ENCODE results near the gene FRMD3. TPM values are rescaled to one million over a fixed set of nuclear protein-coding genes. Genes with fewer than 3 reads are reported as not detected.

Gene FRMD3
- total and polyA plus RNA-seq, 11 donors, result 28.9 to 195 (median 82.4) TPM

DNA sequence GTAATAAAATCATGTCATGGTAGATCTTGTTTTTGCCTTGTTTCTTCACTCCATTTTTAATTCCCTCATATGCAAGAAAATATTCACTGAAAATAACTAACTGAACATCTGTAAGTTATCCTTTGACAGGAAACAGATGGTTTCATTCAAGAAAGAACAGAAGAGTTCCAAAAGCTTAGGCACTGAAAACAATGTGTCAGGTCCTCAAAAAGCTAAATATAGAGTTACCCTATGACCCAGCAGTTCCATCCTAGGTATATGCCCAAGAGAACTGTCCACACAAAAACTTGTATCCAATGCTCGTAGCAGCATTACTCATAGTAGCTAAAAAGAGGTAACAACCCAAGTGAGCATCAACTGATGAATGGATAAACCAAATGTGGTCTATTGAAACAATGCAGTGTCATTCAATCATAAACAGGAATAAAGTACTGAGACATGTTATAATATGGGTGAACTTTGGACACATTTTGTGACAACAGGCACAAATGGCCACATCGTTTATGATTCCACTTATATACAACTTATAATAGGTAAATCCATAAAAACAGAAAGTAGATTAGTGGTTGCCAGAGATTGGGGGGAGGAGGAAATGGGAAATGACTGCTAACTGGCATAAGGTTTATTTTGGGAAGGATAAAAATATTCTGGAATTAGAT, 231.0 kb downstream of the FRMD3 start:
- no peak for DNase-seq
- peaks cover 0 to 46% (median 39%) of the 10 kb centered on the region in 12 donors for H3K4me1 ChIP-seq
- ATAC-seq, result peak in 2 of 4 donors; percentile 18 to 30

DNA sequence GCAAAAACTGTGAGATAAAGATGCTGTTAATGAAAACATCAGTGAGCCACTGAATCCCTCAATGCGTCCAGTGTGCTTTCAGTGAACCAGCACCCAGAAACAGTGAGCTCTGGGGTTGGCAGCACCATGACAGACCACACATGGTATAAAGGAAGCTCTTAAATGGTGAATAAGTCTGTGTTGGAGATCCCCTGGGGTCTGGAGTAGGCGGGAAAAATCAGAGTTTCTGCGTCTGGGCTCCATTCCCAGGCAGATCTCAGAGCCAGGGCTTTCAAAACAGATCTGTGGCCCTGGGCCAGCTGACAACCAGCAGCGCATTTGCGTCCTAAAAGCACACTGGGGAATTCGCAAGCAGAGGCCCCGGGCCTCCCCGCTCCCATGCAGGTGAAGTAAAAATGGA, 233.5 kb downstream of the FRMD3 start:
- DNase-seq, result peak; percentile 89 to 93 (median 92)
- H3K27ac ChIP-seq, result peak overlapping the region; percentile 0 to 76 (median 52)
- H3K4me3 ChIP-seq, result no peak overlapping the region
- intact Hi-C loops (cut with DNase I), result loop anchor here in 2 of 10 donors (10.0 kb wide), 2 partner anchors 60 to 70 kb away; no protein-coding TSS in a partner anchor
- H3K27me3 ChIP-seq, result no peaks in the 10 kb centered on the region
- ATAC-seq, result peak; percentile 85 to 96 (median 93)
- TF ChIP-seq POLR2A (IDR thresholded peaks at IDR 0.05) (no peak), CTCF (IDR thresholded peaks at IDR 0.05) (no peak)
- no peaks in the 10 kb centered on the region for H3K36me3 ChIP-seq
- peaks cover 0 to 46% (median 39%) of the 10 kb centered on the region in 12 donors for H3K4me1 ChIP-seq
- no peaks in the 10 kb centered on the region for H3K9me3 ChIP-seq
- 1 to 16% (median 11%) methylated on average over 3 to 8 of the region's 8 CpGs for WGBS, 4 donors

More for the DNA sequence above, 231.0 kb downstream of the FRMD3 start:
- Histone ChIP-seq H3K4me3 (no peak overlapping the region), H3K27me3 (no peaks in the 10 kb centered on the region), H3K36me3 (peaks cover 0 to 11% (median 8%) of the 10 kb centered on the region in 9 donors), H3K9me3 (no peaks in the 10 kb centered on the region), H3K27ac (peak overlapping the region in 3 of 12 donors; percentile 0 to 51 (median 0))
- no peak for TF ChIP-seq POLR2A (IDR thresholded peaks at IDR 0.05)
- no peak for TF ChIP-seq CTCF (IDR thresholded peaks at IDR 0.05)
- intact Hi-C loops (cut with DNase I), result loop anchor here in 2 of 10 donors (10.0 kb wide), 2 partner anchors 62 to 72 kb away; no protein-coding TSS in a partner anchor
- 15 to 34% (median 22%) methylated on average over 2 of the region's 2 CpGs for WGBS, 4 donors

GRCh38 chr9:83299571-83299970, 238.6 kb downstream of the FRMD3 start:
- no peak for DNase-seq
- no peak for ATAC-seq
- TF ChIP-seq CTCF (IDR thresholded peaks at IDR 0.05) (no peak), POLR2A (IDR thresholded peaks at IDR 0.05) (no peak)
- H3K4me3 ChIP-seq, result no peak overlapping the region
- intact Hi-C loops (cut with DNase I), result no loop called here
- H3K4me1 ChIP-seq, result peaks cover 0 to 14% (median 8%) of the 10 kb centered on the region in 12 donors
- no peaks in the 10 kb centered on the region for H3K9me3 ChIP-seq
- H3K27ac ChIP-seq, result no peak overlapping the region
- H3K36me3 ChIP-seq, result peaks cover 0 to 31% (median 8%) of the 10 kb centered on the region in 9 donors
- 73 to 88% (median 84%) methylated on average over 6 of the region's 6 CpGs for WGBS, 4 donors
- H3K27me3 ChIP-seq, result no peaks in the 10 kb centered on the region

- Histone ChIP-seq H3K4me1 (peaks cover 0 to 9% (median 3%) of the 10 kb centered on the region in 12 donors), H3K27me3 (no peaks in the 10 kb centered on the region), H3K9me3 (no peaks in the 10 kb centered on the region), H3K36me3 (peaks cover 0 to 31% (median 8%) of the 10 kb centered on the region in 9 donors), H3K27ac (no peak overlapping the region), H3K4me3 (no peak overlapping the region)
- no peak for TF ChIP-seq CTCF (IDR thresholded peaks at IDR 0.05)
- no peak for TF ChIP-seq POLR2A (IDR thresholded peaks at IDR 0.05)
- WGBS, 4 donors, result 94 to 98% (median 96%) methylated on average over 2 of the region's 2 CpGs
- intact Hi-C loops (cut with DNase I), result no loop called here
- no peak for DNase-seq
- no peak for ATAC-seq
Observed at GRCh38 chr9:83299094-83299493, 239.1 kb downstream of the FRMD3 start.
